Measurements from ENCODE around the gene MYMX. TPM values are rescaled to one million over a fixed set of nuclear protein-coding genes. Genes with fewer than 3 reads are reported as not detected.

MYMX gene
- total RNA-seq (2022; extraction: Qiagen RNA extraction; ENCODE audit: low read depth) = not detected in 5 replicates

DNA sequence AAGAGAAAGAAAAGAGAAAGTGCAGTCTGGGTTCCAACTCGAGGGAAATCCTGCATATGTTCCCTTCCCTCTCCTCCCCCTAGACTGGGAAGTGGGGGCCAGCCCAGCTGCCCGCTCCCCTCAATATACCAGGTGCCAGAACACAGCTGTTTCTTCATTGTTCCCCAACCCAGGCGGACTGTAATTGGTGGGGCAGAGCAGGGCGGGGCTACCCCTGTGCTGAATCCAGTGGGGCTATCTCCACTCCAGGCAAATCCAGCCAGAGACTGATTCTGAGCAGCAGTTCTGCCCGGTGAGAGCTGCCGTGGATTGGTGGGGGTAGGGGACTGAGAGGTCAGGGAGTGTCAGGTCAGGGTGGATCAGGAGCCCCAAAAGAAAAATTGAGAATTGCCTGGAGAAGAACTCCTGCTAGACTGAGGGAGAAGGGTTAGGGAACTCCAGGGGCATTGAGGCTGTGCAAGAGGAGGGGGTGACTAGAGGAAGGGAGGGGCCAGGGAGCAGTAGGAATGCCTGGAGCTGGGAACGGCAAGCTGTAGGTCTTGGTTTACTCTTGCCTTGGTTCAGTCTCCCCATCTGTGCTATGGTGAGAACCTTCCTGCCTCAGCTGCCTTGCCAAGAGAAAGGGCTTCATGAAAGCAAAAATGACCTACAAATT, at the start of gene MYMX:
MYMX (plus strand) TSS at position 250 of the 655 bp plus-strand sequence. CDS start 546 bp downstream, outside the sequence.

DNA sequence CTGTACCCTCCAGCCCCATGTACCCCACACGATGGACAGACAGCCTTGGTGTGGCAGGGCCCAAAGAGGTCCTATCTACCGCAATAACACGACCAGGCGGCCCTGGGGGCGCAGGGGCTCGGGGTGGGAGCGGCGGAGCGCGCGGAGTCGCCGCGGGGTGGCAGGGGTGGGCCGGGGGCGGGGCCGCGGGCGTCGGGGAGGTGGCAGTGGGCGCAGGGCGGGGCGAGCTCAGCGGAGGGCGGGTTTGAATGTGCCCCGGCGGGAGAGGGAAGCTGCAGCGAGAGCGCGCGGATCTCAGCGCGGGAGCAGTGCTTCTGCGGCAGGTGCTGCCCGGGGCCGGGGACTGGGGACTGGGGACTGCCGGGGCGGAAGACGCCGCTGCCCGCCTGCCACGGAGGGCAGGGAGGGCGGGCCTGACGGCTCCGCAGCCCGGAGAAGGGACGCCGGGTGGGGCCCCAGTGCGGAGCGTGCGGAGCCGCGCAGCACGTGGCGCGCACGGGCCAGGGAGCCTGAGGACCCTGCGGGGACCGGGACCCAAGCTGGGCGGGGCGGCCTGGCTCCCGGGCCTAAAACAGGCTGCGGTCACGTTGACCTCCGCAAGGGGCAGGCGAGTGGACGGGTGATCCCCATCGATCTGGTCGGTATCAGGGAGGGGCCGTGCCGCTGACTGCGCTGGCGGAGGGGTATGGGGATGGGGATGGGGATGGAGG, 6.7 kb downstream of the MYMX start, which contains the start of gene SLC29A1:
SLC29A1 (plus strand) TSS at position 277 of the 710 bp plus-strand sequence. CDS start 3,719 bp downstream, outside the sequence.

DNA sequence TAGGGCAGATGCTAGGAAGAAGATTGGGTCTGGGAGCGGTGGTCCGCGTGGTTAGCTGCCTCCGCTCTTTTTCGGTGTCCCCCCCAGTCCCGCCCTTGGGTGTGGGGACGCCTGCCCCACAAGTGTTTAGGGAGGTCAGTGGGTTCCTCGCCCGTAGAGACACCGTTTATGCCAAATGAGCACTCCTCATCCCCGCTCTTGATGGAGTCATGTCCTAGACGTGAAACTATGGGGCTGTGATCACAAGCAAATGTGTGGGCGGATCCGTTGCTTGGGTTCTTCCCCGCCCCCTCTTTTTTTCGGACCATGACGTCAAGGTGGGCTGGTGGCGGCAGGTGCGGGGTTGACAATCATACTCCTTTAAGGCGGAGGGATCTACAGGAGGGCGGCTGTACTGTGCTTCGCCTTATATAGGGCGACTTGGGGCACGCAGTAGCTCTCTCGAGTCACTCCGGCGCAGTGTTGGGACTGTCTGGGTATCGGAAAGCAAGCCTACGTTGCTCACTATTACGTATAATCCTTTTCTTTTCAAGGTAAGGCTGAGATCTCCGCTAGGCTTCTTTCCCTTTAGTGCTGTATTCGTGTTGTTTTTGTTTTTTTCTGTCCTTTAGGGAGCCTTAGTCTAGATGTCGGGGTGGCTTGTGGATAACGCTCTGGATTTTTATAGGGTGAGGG, 30.1 kb downstream of the MYMX start, which contains the start of gene HSP90AB1:
HSP90AB1 (plus strand) TSS at position 439 of the 675 bp plus-strand sequence. CDS start 1,529 bp downstream, outside the sequence.

DNA sequence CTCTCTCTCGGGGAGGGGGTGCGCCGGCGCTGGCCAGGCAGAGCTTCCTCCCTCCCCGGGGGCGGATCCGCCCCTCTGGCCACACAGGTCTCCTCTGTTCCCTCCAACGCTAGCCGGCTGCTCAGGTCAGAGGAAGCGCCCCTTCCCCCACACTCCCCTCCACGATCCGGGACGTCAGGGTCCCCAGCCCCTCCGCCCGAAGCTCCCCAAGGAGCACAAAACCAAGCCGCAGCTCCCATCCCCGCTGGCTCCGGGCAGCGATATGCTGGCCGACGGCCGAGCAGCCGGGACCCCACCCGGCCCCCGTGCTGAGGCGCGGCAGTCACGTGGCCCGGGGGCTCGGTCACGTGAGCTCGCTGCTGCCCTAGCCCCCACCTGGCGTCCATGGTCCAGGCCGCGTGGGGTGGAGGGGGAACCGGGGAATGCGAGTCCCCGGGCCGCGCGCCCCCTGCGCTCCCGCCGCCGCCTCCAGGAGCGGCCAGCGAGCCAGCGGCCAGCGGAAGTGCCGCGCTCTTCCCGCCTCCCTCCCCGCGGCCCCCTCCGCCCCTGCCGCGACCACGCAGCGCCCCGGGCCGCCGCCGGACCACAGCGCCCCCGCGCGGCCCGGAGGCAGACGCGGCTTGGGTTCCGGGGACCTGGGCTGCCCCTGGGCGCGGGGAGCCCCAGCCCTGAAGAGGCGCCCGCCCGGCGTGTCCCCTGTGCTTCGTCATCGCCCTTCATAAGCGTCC, 40.5 kb downstream of the MYMX start, which contains the start of gene SLC35B2:
SLC35B2 (minus strand) TSS at position 504 of the 728 bp plus-strand sequence; CDS start at position 386, 118 bp downstream.

DNA sequence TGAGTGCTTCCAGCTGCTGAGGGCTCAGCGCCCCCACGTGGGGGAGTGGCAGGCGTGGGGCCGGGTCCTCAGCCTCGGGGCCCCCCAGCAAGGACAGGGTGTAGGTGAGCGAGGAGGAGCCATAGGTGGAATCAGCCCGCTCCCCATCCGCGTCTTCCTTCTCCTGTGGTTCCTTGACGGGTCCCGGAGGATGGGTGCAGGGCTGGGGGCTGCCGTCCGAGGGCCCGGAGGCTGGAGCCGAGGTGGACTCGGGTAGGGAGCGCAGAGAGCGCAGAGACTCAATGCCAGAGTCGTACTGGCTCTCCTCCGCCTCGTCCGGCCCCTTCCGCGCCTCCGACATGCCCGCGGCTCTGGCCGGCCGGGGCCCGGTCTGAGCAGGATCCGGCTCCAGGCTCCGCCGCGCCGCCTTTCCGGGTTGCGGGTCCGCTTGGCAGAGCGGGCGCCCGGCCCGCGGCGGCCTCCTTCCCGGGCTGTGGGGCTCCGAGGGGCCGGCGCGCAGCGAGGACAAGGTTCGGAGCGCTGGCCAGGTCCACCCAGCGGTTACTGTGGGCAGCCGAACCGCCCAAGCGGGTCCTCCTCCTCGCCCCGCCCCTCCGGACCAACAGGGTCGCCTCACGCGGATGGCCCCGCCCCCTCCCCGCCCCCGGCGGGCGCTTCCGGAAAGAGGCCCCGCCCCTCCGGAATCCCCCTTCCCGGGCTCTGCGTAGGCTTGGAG, 48.4 kb downstream of the MYMX start, which contains the start of gene NFKBIE:
NFKBIE (minus strand) TSS at position 545 of the 715 bp plus-strand sequence; CDS start at position 340, 205 bp downstream.

Other genes with a start within 250 kb of the MYMX start
- 54.6 to 77.9 TPM (median 66.5 TPM) in 5 replicates for gene MRPL14, start 89.5 kb upstream of the MYMX start, total RNA-seq (2022; extraction: Qiagen RNA extraction; ENCODE audit: low read depth)
- gene TMEM63B, start 89.4 kb upstream of the MYMX start, total RNA-seq (2022; extraction: Qiagen RNA extraction; ENCODE audit: low read depth) = 9.7 to 20.1 TPM (median 16.0 TPM) in 5 replicates
- not detected in 5 replicates for gene CAPN11, start 58.1 kb upstream of the MYMX start, total RNA-seq (2022; extraction: Qiagen RNA extraction; ENCODE audit: low read depth)
- gene SLC29A1, start 6.7 kb downstream of the MYMX start, total RNA-seq (2022; extraction: Qiagen RNA extraction; ENCODE audit: low read depth) = 37.0 to 58.9 TPM (median 57.3 TPM) in 5 replicates
- gene HSP90AB1, start 30.2 kb downstream of the MYMX start, total RNA-seq (2022; extraction: Qiagen RNA extraction; ENCODE audit: low read depth) = 1,146 to 1,419 TPM (median 1,243 TPM) in 5 replicates
- 45.6 to 69.6 TPM (median 65.1 TPM) in 5 replicates for gene SLC35B2, start 40.6 kb downstream of the MYMX start, total RNA-seq (2022; extraction: Qiagen RNA extraction; ENCODE audit: low read depth)
- gene NFKBIE, start 48.6 kb downstream of the MYMX start, total RNA-seq (2022; extraction: Qiagen RNA extraction; ENCODE audit: low read depth) = 8.2 to 12.2 TPM (median 9.3 TPM) in 5 replicates
- gene TMEM151B, start 53.5 kb downstream of the MYMX start, total RNA-seq (2022; extraction: Qiagen RNA extraction; ENCODE audit: low read depth) = 0.02 to 0.13 TPM (median 0.05 TPM) in 4 of 5 replicates, not detected in the other
- 3.8 to 8.2 TPM (median 7.4 TPM) in 5 replicates for gene AARS2, start 96.4 kb downstream of the MYMX start, total RNA-seq (2022; extraction: Qiagen RNA extraction; ENCODE audit: low read depth)
- gene SPATS1, start 125.7 kb downstream of the MYMX start, total RNA-seq (2022; extraction: Qiagen RNA extraction; ENCODE audit: low read depth) = not detected in 5 replicates
- gene CDC5L, start 170.8 kb downstream of the MYMX start, total RNA-seq (2022; extraction: Qiagen RNA extraction; ENCODE audit: low read depth) = 11.8 to 19.6 TPM (median 12.5 TPM) in 5 replicates

Data from A549 treated with ZK216348 at 1 μM for 4 hours (cell line).